ENCODE data around the gene ATXN1L.
A peak's percentile ranks its signal among the peaks of the same experiment; 100 is the strongest.

ATXN1L gene

DNA sequence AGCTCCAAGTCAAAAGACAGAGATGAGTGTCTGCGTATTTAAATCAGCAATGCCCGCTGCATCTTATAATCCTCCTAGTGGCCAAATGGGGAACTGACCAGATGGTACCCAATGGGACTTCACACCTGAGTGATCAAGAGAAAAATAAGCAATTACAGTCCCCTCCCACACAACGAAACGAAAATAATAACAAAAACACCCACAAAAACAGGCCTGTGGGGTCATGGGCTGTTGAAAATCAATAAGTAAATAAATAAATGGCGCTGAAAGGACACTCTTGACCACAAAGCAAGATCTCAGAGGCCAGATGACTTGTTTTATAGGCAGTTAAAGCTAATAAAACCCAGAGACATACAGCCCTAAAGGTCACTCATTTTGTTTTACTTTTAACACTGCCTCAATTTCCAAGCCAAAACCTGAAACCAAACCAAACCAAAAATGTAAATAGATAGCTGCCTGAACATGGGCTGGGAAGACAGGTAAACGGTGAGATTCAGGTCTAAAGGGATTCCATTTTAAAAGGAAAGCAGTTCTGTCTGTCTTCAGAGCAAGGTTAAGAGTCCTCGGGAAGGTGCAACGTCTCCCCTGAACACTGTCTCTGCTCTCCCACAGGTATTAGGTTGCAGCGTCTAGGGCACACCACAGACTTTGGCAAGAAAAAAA, 36.9 kb downstream of the ATXN1L start:
- no peak for DNase-seq (ENCODE audit: low spot score)
- TF ChIP-seq, protein P1, sequence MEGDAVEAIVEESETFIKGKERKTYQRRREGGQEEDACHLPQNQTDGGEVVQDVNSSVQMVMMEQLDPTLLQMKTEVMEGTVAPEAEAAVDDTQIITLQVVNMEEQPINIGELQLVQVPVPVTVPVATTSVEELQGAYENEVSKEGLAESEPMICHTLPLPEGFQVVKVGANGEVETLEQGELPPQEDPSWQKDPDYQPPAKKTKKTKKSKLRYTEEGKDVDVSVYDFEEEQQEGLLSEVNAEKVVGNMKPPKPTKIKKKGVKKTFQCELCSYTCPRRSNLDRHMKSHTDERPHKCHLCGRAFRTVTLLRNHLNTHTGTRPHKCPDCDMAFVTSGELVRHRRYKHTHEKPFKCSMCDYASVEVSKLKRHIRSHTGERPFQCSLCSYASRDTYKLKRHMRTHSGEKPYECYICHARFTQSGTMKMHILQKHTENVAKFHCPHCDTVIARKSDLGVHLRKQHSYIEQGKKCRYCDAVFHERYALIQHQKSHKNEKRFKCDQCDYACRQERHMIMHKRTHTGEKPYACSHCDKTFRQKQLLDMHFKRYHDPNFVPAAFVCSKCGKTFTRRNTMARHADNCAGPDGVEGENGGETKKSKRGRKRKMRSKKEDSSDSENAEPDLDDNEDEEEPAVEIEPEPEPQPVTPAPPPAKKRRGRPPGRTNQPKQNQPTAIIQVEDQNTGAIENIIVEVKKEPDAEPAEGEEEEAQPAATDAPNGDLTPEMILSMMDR (IDR thresholded peaks at IDR 0.05; ENCODE audit: poor library complexity, severe bottlenecking), result peak; percentile 92
- ATAC-seq (ENCODE audit: low read depth), result peak; percentile 72

DNA sequence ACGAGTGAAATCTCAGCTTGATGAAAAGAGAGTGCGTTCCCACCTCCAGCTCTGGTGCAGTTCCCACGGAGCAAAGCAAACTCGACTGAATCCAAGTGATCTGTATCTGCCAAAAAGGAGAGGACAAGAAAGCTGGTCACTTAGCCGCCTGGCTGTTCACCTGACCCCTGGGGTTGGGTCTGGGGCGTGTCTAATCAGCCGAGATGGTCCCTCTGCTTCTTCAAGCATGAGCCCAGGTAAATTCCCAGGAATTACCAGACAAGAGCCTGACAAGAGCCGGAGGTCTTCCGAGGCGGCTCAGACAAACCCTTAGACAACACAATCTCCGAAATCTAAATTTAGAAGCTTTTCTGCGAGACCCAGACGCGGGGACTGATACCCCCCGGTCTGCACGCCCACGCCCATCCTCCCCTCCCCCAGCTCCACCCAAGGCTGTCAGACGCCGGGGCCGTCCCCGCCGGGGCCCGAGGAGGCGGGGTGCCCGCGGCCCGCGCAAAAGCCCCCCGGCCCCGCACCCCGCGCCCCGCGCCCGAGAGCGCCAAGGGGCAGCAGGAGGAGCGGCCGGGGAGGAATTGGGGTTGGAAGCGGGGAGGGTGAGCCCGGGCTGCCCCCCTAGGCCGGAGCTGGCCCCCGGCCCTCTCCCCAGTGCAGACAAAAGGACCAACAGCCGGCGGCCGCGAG, 37.5 kb downstream of the ATXN1L start:
- H3K4me3 ChIP-seq (ENCODE audit: severe bottlenecking), result peak overlapping the region; percentile 77
- DNase-seq (ENCODE audit: low spot score), result no peak
- peaks cover 26% of the 10 kb centered on the region for H3K36me3 ChIP-seq (ENCODE audit: low read depth)
- peak overlapping the region; percentile 43 for H3K27ac ChIP-seq (ENCODE audit: poor library complexity, severe bottlenecking)
- H3K4me1 ChIP-seq (ENCODE audit: insufficient read depth, poor library complexity, severe bottlenecking), result peaks cover 5% of the 10 kb centered on the region
- ATAC-seq (ENCODE audit: low read depth), result peak; percentile 34; the same call in 2 of the 3 replicates
- no peaks in the 10 kb centered on the region for H3K27me3 ChIP-seq (ENCODE audit: insufficient read depth, poor library complexity, severe bottlenecking)
- TF ChIP-seq, protein P1 (IDR thresholded peaks at IDR 0.05; ENCODE audit: poor library complexity, severe bottlenecking), result no peak
- H3K9me3 ChIP-seq (ENCODE audit: severe bottlenecking), result no peaks in the 10 kb centered on the region

More for the DNA sequence above, 36.9 kb downstream of the ATXN1L start:
- Histone ChIP-seq H3K27me3 (ENCODE audit: insufficient read depth, poor library complexity, severe bottlenecking) (no peaks in the 10 kb centered on the region), H3K4me1 (ENCODE audit: insufficient read depth, poor library complexity, severe bottlenecking) (peaks cover 5% of the 10 kb centered on the region), H3K36me3 (ENCODE audit: low read depth) (peaks cover 29% of the 10 kb centered on the region), H3K27ac (ENCODE audit: poor library complexity, severe bottlenecking) (peak overlapping the region; percentile 43), H3K9me3 (ENCODE audit: severe bottlenecking) (no peaks in the 10 kb centered on the region), H3K4me3 (ENCODE audit: severe bottlenecking) (peak overlapping the region; percentile 77)

DNA sequence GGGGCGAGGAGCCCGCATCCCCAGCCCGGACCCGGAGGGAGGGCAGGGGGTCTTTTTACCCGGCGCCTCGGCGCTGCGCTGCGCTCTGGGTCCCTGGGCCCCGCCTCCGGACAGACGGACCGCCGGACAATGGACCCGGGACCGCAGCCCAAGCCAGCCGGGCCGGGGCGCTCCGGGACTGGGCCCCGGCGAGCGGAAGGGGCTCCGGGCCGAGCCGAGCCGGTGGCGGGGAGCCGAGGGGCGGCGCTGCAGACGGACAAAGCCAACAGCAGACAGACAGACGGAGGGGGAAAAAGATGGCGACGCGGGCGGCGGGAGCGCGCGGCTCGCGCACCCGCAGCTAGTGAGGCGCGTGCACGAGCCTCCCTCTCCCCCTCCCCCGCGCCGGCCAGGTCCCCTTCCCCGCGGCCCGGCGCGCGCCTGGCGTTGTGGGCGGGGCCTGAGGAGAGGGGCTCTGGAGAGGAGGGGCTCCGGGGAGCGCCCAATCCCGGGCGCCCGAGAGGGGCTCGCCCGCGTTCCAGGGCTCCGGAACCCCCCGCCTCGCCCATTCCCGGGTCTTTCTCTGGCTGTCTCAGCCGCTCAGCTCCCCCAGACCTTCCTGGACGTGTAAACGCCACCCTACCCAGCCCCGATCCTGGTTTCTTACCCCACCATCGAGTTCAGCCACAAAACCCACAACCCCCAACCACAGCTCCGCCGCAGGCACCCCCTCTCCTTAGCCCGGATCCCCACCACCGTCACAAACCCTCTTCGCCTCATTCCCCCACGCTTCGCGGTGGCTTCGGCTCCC, 38.3 kb downstream of the ATXN1L start, which contains the start of gene ZNF821:
ZNF821 (minus strand) TSS at position 334 of the 790 bp plus-strand sequence. CDS start 4,236 bp downstream, outside the sequence.
- no peak for DNase-seq (ENCODE audit: low spot score)
- H3K4me1 ChIP-seq (ENCODE audit: insufficient read depth, poor library complexity, severe bottlenecking), result peaks cover 5% of the 10 kb centered on the region
- H3K27me3 ChIP-seq (ENCODE audit: insufficient read depth, poor library complexity, severe bottlenecking), result no peaks in the 10 kb centered on the region
- H3K36me3 ChIP-seq (ENCODE audit: low read depth), result peaks cover 22% of the 10 kb centered on the region
- no peaks in the 10 kb centered on the region for H3K9me3 ChIP-seq (ENCODE audit: severe bottlenecking)
- peak within 1 kb of the TSS; percentile 43 for H3K27ac ChIP-seq (ENCODE audit: poor library complexity, severe bottlenecking)
- peak; percentile 53 for ATAC-seq (ENCODE audit: low read depth)
- TF ChIP-seq, protein P1 (IDR thresholded peaks at IDR 0.05; ENCODE audit: poor library complexity, severe bottlenecking), result peak; percentile 43
- peak within 1 kb of the TSS; percentile 77 for H3K4me3 ChIP-seq (ENCODE audit: severe bottlenecking)

DNA sequence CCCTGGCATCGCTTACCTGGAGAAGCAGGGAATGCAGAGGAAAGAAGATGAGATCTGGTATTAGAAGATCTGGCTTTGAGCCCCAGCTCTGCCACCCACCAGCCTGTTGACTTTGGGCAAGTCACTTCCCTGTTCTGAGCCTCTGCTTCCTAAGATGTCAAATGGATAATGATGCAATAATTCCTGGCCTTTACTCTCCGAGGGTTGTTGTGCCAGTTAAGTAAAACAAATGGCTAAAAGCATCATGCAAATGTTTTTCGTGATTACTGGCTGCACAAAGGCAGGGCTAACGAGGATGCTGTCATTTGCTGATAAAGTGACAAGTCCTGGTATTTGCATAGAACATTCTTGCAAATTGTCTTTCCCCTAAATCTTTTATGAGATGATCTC, 39.5 kb downstream of the ATXN1L start:
- H3K36me3 ChIP-seq (ENCODE audit: low read depth), result peaks cover 11% of the 10 kb centered on the region
- H3K4me1 ChIP-seq (ENCODE audit: insufficient read depth, poor library complexity, severe bottlenecking), result peaks cover 5% of the 10 kb centered on the region
- no peaks in the 10 kb centered on the region for H3K27me3 ChIP-seq (ENCODE audit: insufficient read depth, poor library complexity, severe bottlenecking)
- ATAC-seq (ENCODE audit: low read depth) (no peak), DNase-seq (ENCODE audit: low spot score) (no peak)
- no peaks in the 10 kb centered on the region for H3K9me3 ChIP-seq (ENCODE audit: severe bottlenecking)
- no peak overlapping the region for H3K4me3 ChIP-seq (ENCODE audit: severe bottlenecking)
- TF ChIP-seq, protein P1 (IDR thresholded peaks at IDR 0.05; ENCODE audit: poor library complexity, severe bottlenecking), result no peak
- no peak overlapping the region for H3K27ac ChIP-seq (ENCODE audit: poor library complexity, severe bottlenecking)
